ENCODE data around the gene RBM42. TPM values are rescaled to one million over a fixed set of nuclear protein-coding genes. Genes with fewer than 3 reads are reported as not detected.

The RBM42 gene
- total RNA-seq, 1 experiment from 2014 or later, result 110 TPM

GRCh38 chr19:35673121-35673804 lies 44.4 kb downstream of the RBM42 start:
- POLR2A ChIA-PET (ENCODE audit: unreplicated experiment), result interaction anchor here (0.6 to 0.7 kb wide), 4 partner anchors 11 to 246 kb away, joined by 3 to 5 read pairs (median 4); no protein-coding TSS in a partner anchor

GRCh38 chr19:35675589-35676140 lies 46.8 kb downstream of the RBM42 start:
- H3K4me1 ChIP-seq (replicated peaks; ENCODE audit: insufficient read depth), result peaks cover 6% of the 10 kb centered on the region; the same call in 1 of the 2 replicates
- DNase-seq, result no peak
- no peaks in the 10 kb centered on the region for H4K20me1 ChIP-seq (ENCODE audit: insufficient read depth)
- H3K27me3 ChIP-seq (ENCODE audit: insufficient read depth, low read depth), result 0 out of 2 replicates have a peak, but pooled peaks cover 2% of the 10 kb centered on the region
- peaks cover 6% of the 10 kb centered on the region; the same call in 1 of the 2 replicates for H3F3A ChIP-seq (ENCODE audit: insufficient read depth, low read depth)
- intact Hi-C loops (cut with micrococcal nuclease; ENCODE audit: unreplicated experiment), result no loop called here
- H2AFZ ChIP-seq, result no peak overlapping the region
- no peak overlapping the region for H3K27ac ChIP-seq
- H3K9me2 ChIP-seq (ENCODE audit: insufficient read depth), result no peaks in the 10 kb centered on the region
- TF ChIP-seq EZH2 (IDR thresholded peaks at IDR 0.05; ENCODE audit: low read depth), result no peak
- TF ChIP-seq, protein P1, sequence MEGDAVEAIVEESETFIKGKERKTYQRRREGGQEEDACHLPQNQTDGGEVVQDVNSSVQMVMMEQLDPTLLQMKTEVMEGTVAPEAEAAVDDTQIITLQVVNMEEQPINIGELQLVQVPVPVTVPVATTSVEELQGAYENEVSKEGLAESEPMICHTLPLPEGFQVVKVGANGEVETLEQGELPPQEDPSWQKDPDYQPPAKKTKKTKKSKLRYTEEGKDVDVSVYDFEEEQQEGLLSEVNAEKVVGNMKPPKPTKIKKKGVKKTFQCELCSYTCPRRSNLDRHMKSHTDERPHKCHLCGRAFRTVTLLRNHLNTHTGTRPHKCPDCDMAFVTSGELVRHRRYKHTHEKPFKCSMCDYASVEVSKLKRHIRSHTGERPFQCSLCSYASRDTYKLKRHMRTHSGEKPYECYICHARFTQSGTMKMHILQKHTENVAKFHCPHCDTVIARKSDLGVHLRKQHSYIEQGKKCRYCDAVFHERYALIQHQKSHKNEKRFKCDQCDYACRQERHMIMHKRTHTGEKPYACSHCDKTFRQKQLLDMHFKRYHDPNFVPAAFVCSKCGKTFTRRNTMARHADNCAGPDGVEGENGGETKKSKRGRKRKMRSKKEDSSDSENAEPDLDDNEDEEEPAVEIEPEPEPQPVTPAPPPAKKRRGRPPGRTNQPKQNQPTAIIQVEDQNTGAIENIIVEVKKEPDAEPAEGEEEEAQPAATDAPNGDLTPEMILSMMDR (conservative IDR thresholded peaks at IDR 0.05), result no peak
- BruUV-seq (replicated peaks), result no TSS peak
- no peaks in the 10 kb centered on the region for H3K36me3 ChIP-seq (ENCODE audit: low read depth)
- ChIA-PET POLR2A (ENCODE audit: unreplicated experiment) (no interaction called here), CTCF (interaction anchor here (0.6 kb wide), 2 partner anchors 138 to 411 kb away, joined by 4 to 11 read pairs; no protein-coding TSS in a partner anchor)
- no peaks in the 10 kb centered on the region for H3K79me2 ChIP-seq (ENCODE audit: low read depth)
- no peak overlapping the region for H3K4me2 ChIP-seq
- no peaks in the 10 kb centered on the region for H3K9me3 ChIP-seq (ENCODE audit: insufficient read depth, low read depth)
- H3K4me3 ChIP-seq, result no peak overlapping the region

More at GRCh38 chr19:35673121-35673804, 44.4 kb downstream of the RBM42 start:
- no peak overlapping the region for H3K27ac ChIP-seq
- CTCF ChIA-PET, result interaction anchor here (0.6 to 1.0 kb wide), 4 partner anchors 9 to 1441 kb away, joined by 3 to 7 read pairs (median 4); no protein-coding TSS in a partner anchor
- peaks cover 6% of the 10 kb centered on the region; the same call in 1 of the 2 replicates for H3K4me1 ChIP-seq (replicated peaks; ENCODE audit: insufficient read depth)
- H3F3A ChIP-seq (ENCODE audit: insufficient read depth, low read depth), result peaks cover 6% of the 10 kb centered on the region; the same call in 1 of the 2 replicates
- peak overlapping the region; percentile 43; the same call in 1 of the 2 replicates for H3K4me3 ChIP-seq
- intact Hi-C loops (cut with micrococcal nuclease; ENCODE audit: unreplicated experiment), result no loop called here
- H3K4me2 ChIP-seq, result peak overlapping the region; percentile 79
- peak in 1 of 2 experiments; percentile 59 for DNase-seq
- H3K36me3 ChIP-seq (ENCODE audit: low read depth), result no peaks in the 10 kb centered on the region
- no peaks in the 10 kb centered on the region for H3K9me3 ChIP-seq (ENCODE audit: insufficient read depth, low read depth)
- peaks cover 19% of the 10 kb centered on the region for H3K27me3 ChIP-seq (ENCODE audit: insufficient read depth, low read depth)
- BruUV-seq (replicated peaks), result no TSS peak
- no peaks in the 10 kb centered on the region for H3K79me2 ChIP-seq (ENCODE audit: low read depth)
- no peaks in the 10 kb centered on the region for H4K20me1 ChIP-seq (ENCODE audit: insufficient read depth)
- TF ChIP-seq, protein P1 (conservative IDR thresholded peaks at IDR 0.05), result no peak
- TF ChIP-seq EZH2 (IDR thresholded peaks at IDR 0.05; ENCODE audit: low read depth), result no peak
- no peaks in the 10 kb centered on the region for H3K9me2 ChIP-seq (ENCODE audit: insufficient read depth)
- peak overlapping the region; percentile 72; the same call in 1 of the 2 replicates for H2AFZ ChIP-seq

Other genes starting within 250 kb of the RBM42 start
- not detected in 2 replicates for gene FFAR2, start 180.8 kb upstream of the RBM42 start, total RNA-seq (2021)
- not detected in 2 replicates for gene KRTDAP, start 138.6 kb upstream of the RBM42 start, total RNA-seq (2021)
- 135 and 144 TPM in 2 replicates for gene DMKN, start 115.4 kb upstream of the RBM42 start, total RNA-seq (2021)
- gene SBSN, start 100.7 kb upstream of the RBM42 start, total RNA-seq (2021), result 0.76 and 0.88 TPM in 2 replicates
- gene GAPDHS, start 95.6 kb upstream of the RBM42 start, total RNA-seq (2021), result not detected in 2 replicates
- 82.6 and 95.9 TPM in 2 replicates for gene TMEM147, start 83.4 kb upstream of the RBM42 start, total RNA-seq (2021)
- not detected in 2 replicates for gene ATP4A, start 65.4 kb upstream of the RBM42 start, total RNA-seq (2021)
- not detected in 2 replicates for gene PMIS2, start 42.9 kb upstream of the RBM42 start, total RNA-seq (2021)
- 21.7 and 23.5 TPM in 2 replicates for gene HAUS5, start 16.3 kb upstream of the RBM42 start, total RNA-seq (2021)
- gene ETV2, start 12.7 kb downstream of the RBM42 start, total RNA-seq (2021), result 1.8 and 2.1 TPM in 2 replicates
- gene COX6B1, start 19.3 kb downstream of the RBM42 start, total RNA-seq (2021), result 441 and 489 TPM in 2 replicates
- gene UPK1A, start 37.5 kb downstream of the RBM42 start, total RNA-seq (2021), result 0.65 and 1.6 TPM in 2 replicates
- gene ZBTB32, start 75.5 kb downstream of the RBM42 start, total RNA-seq (2021), result not detected in 2 replicates
- 32.2 and 44.2 TPM in 2 replicates for gene KMT2B, start 89.0 kb downstream of the RBM42 start, total RNA-seq (2021)
- 8.6 and 9.7 TPM in 2 replicates for gene IGFLR1, start 113.4 kb downstream of the RBM42 start, total RNA-seq (2021)
- gene U2AF1L4, start 116.4 kb downstream of the RBM42 start, total RNA-seq (2021), result 13.9 and 14.3 TPM in 2 replicates
- 106 and 130 TPM in 2 replicates for gene PSENEN, start 116.6 kb downstream of the RBM42 start, total RNA-seq (2021)
- gene LIN37, start 119.5 kb downstream of the RBM42 start, total RNA-seq (2021), result 9.4 and 17.0 TPM in 2 replicates
- gene HSPB6, start 128.0 kb downstream of the RBM42 start, total RNA-seq (2021), result 2.5 and 2.7 TPM in 2 replicates
- gene PROSER3, start 129.1 kb downstream of the RBM42 start, total RNA-seq (2021), result 38.0 and 52.2 TPM in 2 replicates
- 17.4 and 21.3 TPM in 2 replicates for gene ARHGAP33, start 146.5 kb downstream of the RBM42 start, total RNA-seq (2021)
- not detected in 2 replicates for gene PRODH2, start 183.8 kb downstream of the RBM42 start, total RNA-seq (2021)
- gene NPHS1, start 223.5 kb downstream of the RBM42 start, total RNA-seq (2021), result not detected in 2 replicates
- gene KIRREL2, start 227.9 kb downstream of the RBM42 start, total RNA-seq (2021), result not detected in 2 replicates
- gene APLP1, start 239.5 kb downstream of the RBM42 start, total RNA-seq (2021), result 2.0 and 2.1 TPM in 2 replicates